ENCODE data around the gene SMG1. TPM values are rescaled to one million over a fixed set of nuclear protein-coding genes. Genes with fewer than 3 reads are reported as not detected.

The SMG1 gene
- total RNA-seq, 1 experiment from 2014 or later: 125 TPM

DNA sequence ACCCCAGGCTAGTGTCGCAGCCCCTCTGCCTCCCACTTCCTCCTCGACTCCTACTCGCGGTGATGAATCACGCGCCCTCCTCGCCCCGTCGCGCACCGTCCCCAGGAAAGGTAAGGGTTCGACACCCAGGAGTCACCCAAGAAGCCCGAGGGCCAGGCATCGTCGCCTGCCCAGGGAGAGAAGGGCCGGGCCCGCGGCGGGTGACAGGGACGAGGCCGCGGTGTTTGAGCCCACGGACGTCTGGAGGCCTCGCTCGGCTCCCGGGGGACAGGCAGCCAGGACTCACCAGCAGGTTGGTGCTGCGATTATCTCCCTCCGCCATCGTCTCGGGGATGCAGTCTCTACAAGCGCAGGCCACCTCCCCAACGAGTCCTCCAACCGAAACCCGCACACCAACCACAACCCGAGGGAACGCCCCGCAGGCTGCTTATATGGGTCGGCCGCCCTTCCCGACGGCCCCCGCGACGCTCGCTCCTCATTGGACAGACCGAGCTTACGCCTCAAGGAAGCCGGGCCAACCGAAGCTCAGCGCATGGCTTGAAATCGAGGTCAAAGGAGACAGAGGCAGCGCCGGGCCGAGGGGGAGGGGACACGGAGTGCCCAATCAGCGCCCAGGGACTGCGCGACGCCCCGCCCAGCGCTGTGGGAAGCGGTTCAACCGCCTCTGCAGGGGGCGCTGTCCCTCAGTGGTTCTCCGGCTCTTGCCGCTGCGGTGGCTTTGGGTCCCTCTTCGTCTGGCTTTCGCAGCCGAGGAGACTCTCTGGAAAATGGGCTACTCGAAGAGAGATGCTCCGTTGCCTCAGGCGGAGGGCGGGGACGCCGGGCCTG lies 124.8 kb downstream of the SMG1 start, which contains the start of gene ARL6IP1:
Gene ARL6IP1 (minus strand): TSS at position 405 of the 828 bp plus-strand sequence. CDS start 83 bp downstream, at position 322.
- ChIA-PET CTCF (interaction anchor here (0.5 to 1.4 kb wide), 7 partner anchors 9 to 575 kb away, joined by 3 to 10 read pairs (median 5); partner anchors contain the start of genes RPS15A and TMC7), POLR2A (ENCODE audit: unreplicated experiment) (interaction anchor here (0.5 to 1.3 kb wide), 14 partner anchors 10 to 754 kb away, joined by 3 to 25 read pairs (median 4); partner anchors contain the start of genes RPS15A and VPS35L)
- Histone ChIP-seq H3K27me3 (ENCODE audit: insufficient read depth, low read depth) (no peaks in the 10 kb centered on the region), H3F3A (ENCODE audit: insufficient read depth, low read depth) (peaks cover 40% of the 10 kb centered on the region), H3K27ac (peak within 1 kb of the TSS; percentile 85), H3K9me2 (ENCODE audit: insufficient read depth) (no peaks in the 10 kb centered on the region), H3K4me3 (peak within 1 kb of the TSS; percentile 98), H3K4me1 (replicated peaks; ENCODE audit: insufficient read depth) (peaks cover 48% of the 10 kb centered on the region), H3K79me2 (ENCODE audit: low read depth) (peaks cover 50% of the 10 kb centered on the region), H4K20me1 (ENCODE audit: insufficient read depth) (peaks cover 31% of the 10 kb centered on the region), H3K9me3 (ENCODE audit: insufficient read depth, low read depth) (no peaks in the 10 kb centered on the region), H3K4me2 (peak within 1 kb of the TSS; percentile 98), H2AFZ (peak within 1 kb of the TSS; percentile 81), H3K36me3 (ENCODE audit: low read depth) (peaks cover 16% of the 10 kb centered on the region)
- no TSS peak for BruUV-seq (replicated peaks)
- intact Hi-C loops (cut with micrococcal nuclease; ENCODE audit: unreplicated experiment): loop anchor here (1.0 to 5.0 kb wide), 7 partner anchors 11 to 721 kb away; partner anchors contain the start of genes CCP110, COQ7, GDE1 and RPS15A
- TF ChIP-seq, protein P1, sequence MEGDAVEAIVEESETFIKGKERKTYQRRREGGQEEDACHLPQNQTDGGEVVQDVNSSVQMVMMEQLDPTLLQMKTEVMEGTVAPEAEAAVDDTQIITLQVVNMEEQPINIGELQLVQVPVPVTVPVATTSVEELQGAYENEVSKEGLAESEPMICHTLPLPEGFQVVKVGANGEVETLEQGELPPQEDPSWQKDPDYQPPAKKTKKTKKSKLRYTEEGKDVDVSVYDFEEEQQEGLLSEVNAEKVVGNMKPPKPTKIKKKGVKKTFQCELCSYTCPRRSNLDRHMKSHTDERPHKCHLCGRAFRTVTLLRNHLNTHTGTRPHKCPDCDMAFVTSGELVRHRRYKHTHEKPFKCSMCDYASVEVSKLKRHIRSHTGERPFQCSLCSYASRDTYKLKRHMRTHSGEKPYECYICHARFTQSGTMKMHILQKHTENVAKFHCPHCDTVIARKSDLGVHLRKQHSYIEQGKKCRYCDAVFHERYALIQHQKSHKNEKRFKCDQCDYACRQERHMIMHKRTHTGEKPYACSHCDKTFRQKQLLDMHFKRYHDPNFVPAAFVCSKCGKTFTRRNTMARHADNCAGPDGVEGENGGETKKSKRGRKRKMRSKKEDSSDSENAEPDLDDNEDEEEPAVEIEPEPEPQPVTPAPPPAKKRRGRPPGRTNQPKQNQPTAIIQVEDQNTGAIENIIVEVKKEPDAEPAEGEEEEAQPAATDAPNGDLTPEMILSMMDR (conservative IDR thresholded peaks at IDR 0.05): peak; percentile 91
- TF ChIP-seq EZH2 (IDR thresholded peaks at IDR 0.05; ENCODE audit: low read depth): no peak
- peak; percentile 98 to 99 for DNase-seq

DNA sequence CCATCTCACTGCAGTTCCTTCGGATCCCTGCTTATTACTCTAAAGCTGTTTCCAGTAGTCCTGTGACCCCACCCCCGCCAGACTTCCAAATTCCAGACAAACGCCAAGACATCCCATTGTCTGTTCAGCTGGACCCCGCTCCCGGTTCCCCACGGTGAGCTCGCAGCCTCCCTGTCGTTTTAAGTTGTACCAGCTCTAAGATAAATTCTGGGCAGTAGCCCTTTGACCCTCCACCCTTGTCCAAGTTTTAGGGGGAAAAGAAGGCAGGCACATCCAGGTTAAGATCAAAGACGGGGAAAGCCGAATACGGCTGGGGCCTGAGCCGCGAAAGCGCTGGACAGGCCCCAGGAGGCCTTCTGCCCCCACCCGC lies 125.4 kb downstream of the SMG1 start:
- peak overlapping the region; percentile 81 for H2AFZ ChIP-seq
- H3K27ac ChIP-seq: peak overlapping the region; percentile 85
- H3K79me2 ChIP-seq (ENCODE audit: low read depth): peaks cover 56% of the 10 kb centered on the region
- peaks cover 46% of the 10 kb centered on the region for H3F3A ChIP-seq (ENCODE audit: insufficient read depth, low read depth)
- TF ChIP-seq, protein P1 (conservative IDR thresholded peaks at IDR 0.05): no peak
- TF ChIP-seq EZH2 (IDR thresholded peaks at IDR 0.05; ENCODE audit: low read depth): no peak
- H3K4me1 ChIP-seq (replicated peaks; ENCODE audit: insufficient read depth): peaks cover 48% of the 10 kb centered on the region
- peaks cover 31% of the 10 kb centered on the region for H4K20me1 ChIP-seq (ENCODE audit: insufficient read depth)
- intact Hi-C loops (cut with micrococcal nuclease; ENCODE audit: unreplicated experiment): loop anchor here (1.0 to 5.0 kb wide), 7 partner anchors 10 to 722 kb away; partner anchors contain the start of genes CCP110, COQ7, GDE1 and RPS15A
- H3K27me3 ChIP-seq (ENCODE audit: insufficient read depth, low read depth): no peaks in the 10 kb centered on the region
- H3K4me2 ChIP-seq: peak overlapping the region; percentile 98
- no peaks in the 10 kb centered on the region for H3K9me2 ChIP-seq (ENCODE audit: insufficient read depth)
- TSS peak; percentile 39 for BruUV-seq (replicated peaks)
- H3K9me3 ChIP-seq (ENCODE audit: insufficient read depth, low read depth): no peaks in the 10 kb centered on the region
- peaks cover 22% of the 10 kb centered on the region for H3K36me3 ChIP-seq (ENCODE audit: low read depth)
- no peak for DNase-seq
- CTCF ChIA-PET: interaction anchor here (0.6 kb wide), 1 partner anchor 9 kb away, joined by 4 read pairs; no protein-coding TSS in a partner anchor
- POLR2A ChIA-PET (ENCODE audit: unreplicated experiment): interaction anchor here (0.6 to 1.4 kb wide), 5 partner anchors 9 to 650 kb away, joined by 3 to 25 read pairs (median 17); partner anchors contain the start of gene RPS15A
- H3K4me3 ChIP-seq: peak overlapping the region; percentile 98

DNA sequence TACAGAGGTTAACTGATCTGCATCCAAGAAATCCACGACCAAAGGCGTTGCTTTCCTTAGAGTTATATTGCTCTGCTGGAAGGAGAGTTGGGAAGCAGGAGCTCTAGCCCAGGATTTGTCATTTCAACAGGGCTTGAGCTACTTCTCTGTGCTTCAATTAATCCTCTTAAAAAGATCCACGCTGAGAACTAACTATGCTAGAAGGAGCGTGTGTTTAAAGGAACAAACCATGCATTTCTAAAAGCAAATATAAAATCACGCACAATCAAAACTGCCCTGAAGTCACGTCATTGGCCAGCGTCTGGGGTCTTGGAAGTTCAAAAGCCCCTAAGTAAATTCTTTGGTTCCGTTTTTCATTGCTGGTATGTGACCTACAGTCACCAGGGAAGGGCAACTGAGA lies 125.9 kb downstream of the SMG1 start:
- Histone ChIP-seq H3K4me3 (peak overlapping the region; percentile 98), H3K27ac (peak overlapping the region; percentile 85; the same call in 1 of the 2 replicates), H3K4me1 (replicated peaks; ENCODE audit: insufficient read depth) (peaks cover 48% of the 10 kb centered on the region), H3K27me3 (ENCODE audit: insufficient read depth, low read depth) (no peaks in the 10 kb centered on the region), H3K79me2 (ENCODE audit: low read depth) (peaks cover 60% of the 10 kb centered on the region), H3K9me3 (ENCODE audit: insufficient read depth, low read depth) (no peaks in the 10 kb centered on the region), H3K36me3 (ENCODE audit: low read depth) (peaks cover 27% of the 10 kb centered on the region), H3K4me2 (peak overlapping the region; percentile 98), H3K9me2 (ENCODE audit: insufficient read depth) (no peaks in the 10 kb centered on the region), H2AFZ (peak overlapping the region; percentile 81), H3F3A (ENCODE audit: insufficient read depth, low read depth) (peaks cover 50% of the 10 kb centered on the region), H4K20me1 (ENCODE audit: insufficient read depth) (peaks cover 31% of the 10 kb centered on the region)
- no peak for DNase-seq
- ChIA-PET POLR2A (ENCODE audit: unreplicated experiment) (interaction anchor here (0.6 to 1.4 kb wide), 3 partner anchors 10 to 651 kb away, joined by 3 to 17 read pairs (median 3); partner anchors contain the start of gene RPS15A), CTCF (no interaction called here)
- intact Hi-C loops (cut with micrococcal nuclease; ENCODE audit: unreplicated experiment): loop anchor here (2.0 to 5.0 kb wide), 5 partner anchors 167 to 723 kb away; partner anchors contain the start of genes CCP110, COQ7, GDE1 and TMC7
- BruUV-seq (replicated peaks): no TSS peak
- TF ChIP-seq, protein P1 (conservative IDR thresholded peaks at IDR 0.05): no peak
- TF ChIP-seq EZH2 (IDR thresholded peaks at IDR 0.05; ENCODE audit: low read depth): no peak

Measured in PC-9 (cell line).